ENCODE measurements around the gene VPS52.
"Not testable (repeated sequence)": the region's sequence is repeated elsewhere in the genome, so short reads cannot be mapped to it uniquely, and the experiment has no call there.

The VPS52 gene

DNA sequence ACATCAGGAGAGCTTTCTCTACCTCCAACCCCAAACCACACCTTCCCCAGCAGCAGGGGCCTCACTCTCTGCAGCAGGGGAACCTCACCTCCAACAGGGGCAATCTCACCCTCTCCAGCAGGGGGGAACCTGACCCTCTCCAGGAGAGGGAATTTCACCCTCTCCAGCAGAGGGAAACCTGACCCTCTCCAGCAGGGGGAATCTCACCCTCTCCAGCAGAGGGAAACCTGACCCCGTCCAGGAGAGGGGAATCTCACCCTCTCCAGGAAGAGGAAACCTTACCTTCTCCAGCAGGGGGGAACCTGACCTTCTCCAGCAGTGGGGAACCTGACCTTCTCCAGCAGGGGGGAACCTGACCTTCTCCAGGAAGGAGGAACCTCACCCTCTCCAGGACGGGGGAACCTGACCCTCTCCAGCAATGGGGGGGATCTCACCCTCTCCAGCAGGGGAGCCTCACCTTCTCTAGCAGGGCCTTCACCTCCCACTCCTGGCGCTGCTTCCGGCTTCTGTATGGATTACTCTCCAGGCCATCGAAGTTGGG lies 8.4 kb upstream of the VPS52 start:
- peaks cover 24% of the 10 kb centered on the region for H3K4me1 Mint-ChIP-seq
- H3K9me3 Mint-ChIP-seq = no peaks in the 10 kb centered on the region
- H3K36me3 Mint-ChIP-seq = peaks cover 2% of the 10 kb centered on the region
- ATAC-seq (ENCODE audit: low read depth) = no peak
- no peak for DNase-seq (ENCODE audit: low spot score in 2 of 2)
- H3K27ac Mint-ChIP-seq = no peak overlapping the region
- no peak overlapping the region for H3K4me3 Mint-ChIP-seq
- H3K27me3 Mint-ChIP-seq = no peaks in the 10 kb centered on the region

DNA sequence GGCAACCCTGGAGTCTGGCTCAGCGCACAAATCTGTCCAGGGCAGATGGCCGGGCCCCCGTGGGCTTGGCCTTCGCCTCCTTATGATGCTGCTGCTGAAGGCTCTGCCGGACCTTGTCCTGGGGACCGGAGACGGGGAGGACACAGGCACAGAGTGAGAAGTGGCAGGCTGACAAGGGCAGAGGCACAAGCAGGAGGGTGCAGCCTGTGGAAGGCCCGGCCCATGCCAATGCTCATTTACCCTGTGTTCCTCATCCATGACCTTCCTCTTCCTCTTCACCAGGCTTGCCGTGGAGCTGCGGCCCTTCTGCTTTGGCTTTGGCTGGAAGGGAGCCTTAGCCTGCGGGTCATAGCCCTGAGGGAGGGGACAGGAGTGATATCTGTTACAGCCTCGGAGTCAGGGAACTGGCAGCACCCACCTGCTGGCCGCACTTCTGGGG lies 7.6 kb upstream of the VPS52 start:
- H3K4me1 Mint-ChIP-seq = peaks cover 31% of the 10 kb centered on the region
- peaks cover 9% of the 10 kb centered on the region for H3K36me3 Mint-ChIP-seq
- no peak overlapping the region for H3K4me3 Mint-ChIP-seq
- H3K27me3 Mint-ChIP-seq = no peaks in the 10 kb centered on the region
- DNase-seq (ENCODE audit: low spot score in 2 of 2) (no peak), ATAC-seq (ENCODE audit: low read depth) (no peak)
- H3K9me3 Mint-ChIP-seq = no peaks in the 10 kb centered on the region
- no peak overlapping the region for H3K27ac Mint-ChIP-seq

- Mint-ChIP-seq H3K4me3 (peak overlapping the region; percentile 93), H3K36me3 (peaks cover 12% of the 10 kb centered on the region)
- ATAC-seq (ENCODE audit: low read depth) = no peak
These were observed 7.1 kb upstream of the VPS52 start for GRCh38 chr6:33278810-33279209.

GRCh38 chr6:33278392-33278741 lies 6.7 kb upstream of the VPS52 start:
- Mint-ChIP-seq H3K27me3 (no peaks in the 10 kb centered on the region), H3K4me1 (peaks cover 35% of the 10 kb centered on the region), H3K9me3 (no peaks in the 10 kb centered on the region), H3K27ac (no peak overlapping the region), H3K36me3 (peaks cover 12% of the 10 kb centered on the region), H3K4me3 (peak overlapping the region; percentile 93)
- no peak for DNase-seq (ENCODE audit: low spot score in 2 of 2)
- no peak for ATAC-seq (ENCODE audit: low read depth)

More at GRCh38 chr6:33278810-33279209, 7.1 kb upstream of the VPS52 start:
- H3K27me3 Mint-ChIP-seq = no peaks in the 10 kb centered on the region
- no peak overlapping the region for H3K27ac Mint-ChIP-seq
- peaks cover 34% of the 10 kb centered on the region for H3K4me1 Mint-ChIP-seq
- DNase-seq (ENCODE audit: low spot score in 2 of 2) = no peak
- no peaks in the 10 kb centered on the region for H3K9me3 Mint-ChIP-seq

DNA sequence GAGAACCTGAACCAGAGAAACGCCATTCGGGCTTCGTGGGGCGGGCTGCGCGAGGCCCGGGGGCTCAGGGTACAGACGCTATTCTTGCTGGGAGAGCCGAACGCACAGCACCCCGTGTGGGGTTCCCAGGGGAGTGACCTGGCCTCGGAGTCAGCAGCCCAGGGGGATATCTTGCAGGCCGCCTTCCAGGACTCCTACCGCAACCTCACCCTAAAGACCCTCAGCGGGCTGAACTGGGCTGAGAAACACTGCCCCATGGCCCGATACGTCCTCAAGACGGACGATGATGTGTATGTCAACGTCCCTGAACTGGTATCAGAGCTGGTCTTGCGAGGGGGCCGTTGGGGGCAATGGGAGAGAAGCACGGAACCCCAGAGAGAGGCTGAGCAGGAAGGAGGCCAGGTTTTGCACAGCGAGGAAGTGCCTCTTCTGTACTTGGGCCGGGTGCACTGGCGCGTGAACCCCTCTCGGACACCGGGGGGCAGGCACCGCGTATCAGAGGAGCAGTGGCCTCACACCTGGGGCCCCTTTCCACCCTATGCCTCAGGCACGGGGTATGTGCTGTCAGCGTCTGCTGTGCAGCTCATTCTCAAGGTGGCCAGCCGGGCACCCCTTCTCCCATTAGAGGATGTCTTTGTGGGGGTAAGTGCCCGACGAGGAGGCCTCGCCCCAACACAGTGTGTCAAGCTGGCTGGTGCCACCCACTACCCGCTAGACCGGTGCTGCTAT lies 6.2 kb upstream of the VPS52 start:
- DNase-seq (ENCODE audit: low spot score in 2 of 2) (peak in 1 of 2 donors; percentile 47), ATAC-seq (ENCODE audit: low read depth) (peak; percentile 25)
- Mint-ChIP-seq H3K36me3 (peaks cover 14% of the 10 kb centered on the region), H3K27me3 (no peaks in the 10 kb centered on the region), H3K9me3 (no peaks in the 10 kb centered on the region), H3K4me3 (peak overlapping the region; percentile 93), H3K27ac (peak overlapping the region; percentile 90), H3K4me1 (peaks cover 40% of the 10 kb centered on the region)

DNA sequence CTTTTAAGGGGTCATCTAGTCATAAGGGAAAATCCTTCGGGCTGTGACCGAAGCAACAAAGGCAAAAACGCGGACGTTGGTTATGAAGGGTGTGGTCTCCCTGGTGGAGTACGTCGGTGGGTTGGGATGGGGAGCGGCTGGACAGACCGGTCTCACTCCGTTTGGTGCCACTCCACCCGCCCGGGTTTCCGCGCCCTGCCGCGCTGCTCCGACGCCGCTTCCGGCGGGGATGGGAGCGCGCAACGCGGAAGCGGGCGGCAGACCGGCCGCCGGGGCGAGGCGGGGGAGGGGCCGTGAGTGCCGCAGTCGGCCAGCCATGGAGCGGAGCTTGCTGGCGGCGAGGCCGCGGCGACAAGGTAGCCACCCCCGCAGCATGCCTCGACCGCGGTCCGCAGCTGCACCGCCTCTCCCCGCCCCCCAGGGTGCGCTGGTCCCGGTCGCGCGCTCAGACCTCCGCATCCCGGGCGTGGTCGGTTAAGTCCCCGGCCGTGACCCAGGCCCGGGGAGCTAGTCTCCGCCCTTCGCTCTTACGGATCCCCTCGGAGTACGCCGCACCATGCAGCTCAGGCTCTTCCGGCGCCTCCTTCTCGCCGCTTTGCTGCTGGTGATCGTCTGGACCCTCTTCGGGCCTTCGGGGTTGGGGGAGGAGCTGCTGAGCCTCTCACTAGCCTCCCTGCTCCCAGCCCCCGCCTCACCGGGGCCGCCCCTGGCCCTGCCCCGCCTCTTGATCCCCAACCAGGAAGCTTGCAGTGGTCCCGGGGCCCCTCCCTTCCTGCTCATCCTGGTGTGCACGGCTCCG lies 5.4 kb upstream of the VPS52 start, which contains the start of gene B3GALT4:
B3GALT4 (plus strand) TSS at position 260 of the 799 bp plus-strand sequence; CDS start at position 557, 297 bp downstream.
- Mint-ChIP-seq H3K27ac (peak within 1 kb of the TSS; percentile 90), H3K4me1 (peaks cover 46% of the 10 kb centered on the region), H3K4me3 (peak within 1 kb of the TSS; percentile 93), H3K36me3 (peaks cover 13% of the 10 kb centered on the region), H3K9me3 (no peaks in the 10 kb centered on the region), H3K27me3 (no peaks in the 10 kb centered on the region)
- peak; percentile 70 to 79 for DNase-seq (ENCODE audit: low spot score in 2 of 2)
- ATAC-seq (ENCODE audit: low read depth) = peak; percentile 73

DNA sequence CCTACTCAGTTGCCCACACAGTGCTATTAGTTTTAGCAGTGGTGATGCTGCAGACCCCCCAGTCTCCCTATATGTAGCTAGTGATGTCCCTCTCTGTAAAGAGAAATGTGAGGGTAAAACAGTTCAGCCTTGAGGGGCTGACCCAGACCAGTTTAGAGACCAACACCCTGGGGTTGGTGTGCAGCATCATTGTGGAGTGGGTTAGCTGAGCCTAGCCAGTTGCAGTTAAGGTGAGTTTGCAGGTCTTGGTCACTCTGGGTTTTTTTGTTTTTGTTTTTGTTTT lies 4.8 kb upstream of the VPS52 start:
- no peak for DNase-seq (ENCODE audit: low spot score in 2 of 2)
- Mint-ChIP-seq H3K9me3 (no peaks in the 10 kb centered on the region), H3K4me1 (peaks cover 46% of the 10 kb centered on the region), H3K4me3 (peak overlapping the region; percentile 88), H3K27ac (peak overlapping the region; percentile 90), H3K27me3 (no peaks in the 10 kb centered on the region), H3K36me3 (peaks cover 13% of the 10 kb centered on the region)
- ATAC-seq (ENCODE audit: low read depth) = no peak

GRCh38 chr6:33275795-33276580 lies 4.3 kb upstream of the VPS52 start:
- not testable (repeated sequence) for H3K27me3 Mint-ChIP-seq; ATAC-seq (ENCODE audit: low read depth); H3K9me3 Mint-ChIP-seq; DNase-seq (ENCODE audit: low spot score in 2 of 2)
- H3K4me3 Mint-ChIP-seq = peak overlapping the region; percentile 88
- H3K36me3 Mint-ChIP-seq = peaks cover 13% of the 10 kb centered on the region
- peaks cover 42% of the 10 kb centered on the region for H3K4me1 Mint-ChIP-seq
- H3K27ac Mint-ChIP-seq = peak overlapping the region; percentile 90

DNA sequence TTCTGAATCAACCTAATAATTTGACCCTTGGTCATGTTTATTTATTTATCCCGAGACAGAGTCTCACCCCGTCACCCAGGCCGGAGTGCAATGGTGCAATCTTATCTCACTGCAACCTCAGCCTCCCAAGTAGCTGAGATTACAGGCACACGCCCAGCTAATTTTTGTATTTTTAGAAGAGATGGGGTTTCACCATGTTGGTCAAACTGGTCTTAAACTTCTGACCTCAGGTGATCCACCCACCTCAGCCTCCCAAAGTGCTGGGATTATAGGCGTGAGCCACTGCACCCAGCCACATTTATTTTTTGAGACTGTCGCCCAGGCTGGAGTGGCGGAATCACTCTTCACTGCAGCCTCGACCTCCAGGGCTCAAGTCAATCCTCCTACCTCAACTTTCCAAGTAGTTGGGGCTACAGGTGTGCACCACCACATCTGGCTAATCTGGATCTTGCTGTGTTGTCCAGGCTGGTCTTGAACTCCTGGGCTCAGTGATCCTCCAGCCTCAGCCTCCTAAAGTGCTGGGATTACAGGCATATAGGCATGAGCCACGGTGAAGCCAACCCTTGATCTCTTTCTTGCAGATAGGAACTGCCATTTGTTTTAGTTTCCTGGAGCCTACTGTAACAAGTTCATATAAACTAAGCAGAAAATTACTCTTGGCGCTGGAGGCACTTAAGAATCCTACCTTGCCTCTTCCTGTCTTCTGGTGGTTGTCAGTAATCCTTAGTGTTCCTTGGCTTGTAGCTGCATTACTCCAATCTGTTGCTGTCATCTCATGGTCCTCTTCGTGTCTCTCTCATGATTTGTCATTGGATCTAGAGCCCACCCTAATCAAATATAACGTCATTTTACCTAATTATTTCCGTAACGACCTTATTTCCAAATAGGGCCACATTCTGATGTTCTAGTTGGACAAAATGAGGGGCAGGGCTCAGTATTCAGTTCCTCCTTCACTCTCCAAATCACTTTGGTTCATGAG lies 2.5 kb upstream of the VPS52 start:
- peaks cover 13% of the 10 kb centered on the region for H3K36me3 Mint-ChIP-seq
- no peak for DNase-seq (ENCODE audit: low spot score in 2 of 2)
- ATAC-seq (ENCODE audit: low read depth) = no peak
- H3K27me3 Mint-ChIP-seq = no peaks in the 10 kb centered on the region
- H3K9me3 Mint-ChIP-seq = no peaks in the 10 kb centered on the region
- H3K4me3 Mint-ChIP-seq = peak overlapping the region; percentile 98
- H3K27ac Mint-ChIP-seq = peak overlapping the region; percentile 97
- peaks cover 48% of the 10 kb centered on the region for H3K4me1 Mint-ChIP-seq

DNA sequence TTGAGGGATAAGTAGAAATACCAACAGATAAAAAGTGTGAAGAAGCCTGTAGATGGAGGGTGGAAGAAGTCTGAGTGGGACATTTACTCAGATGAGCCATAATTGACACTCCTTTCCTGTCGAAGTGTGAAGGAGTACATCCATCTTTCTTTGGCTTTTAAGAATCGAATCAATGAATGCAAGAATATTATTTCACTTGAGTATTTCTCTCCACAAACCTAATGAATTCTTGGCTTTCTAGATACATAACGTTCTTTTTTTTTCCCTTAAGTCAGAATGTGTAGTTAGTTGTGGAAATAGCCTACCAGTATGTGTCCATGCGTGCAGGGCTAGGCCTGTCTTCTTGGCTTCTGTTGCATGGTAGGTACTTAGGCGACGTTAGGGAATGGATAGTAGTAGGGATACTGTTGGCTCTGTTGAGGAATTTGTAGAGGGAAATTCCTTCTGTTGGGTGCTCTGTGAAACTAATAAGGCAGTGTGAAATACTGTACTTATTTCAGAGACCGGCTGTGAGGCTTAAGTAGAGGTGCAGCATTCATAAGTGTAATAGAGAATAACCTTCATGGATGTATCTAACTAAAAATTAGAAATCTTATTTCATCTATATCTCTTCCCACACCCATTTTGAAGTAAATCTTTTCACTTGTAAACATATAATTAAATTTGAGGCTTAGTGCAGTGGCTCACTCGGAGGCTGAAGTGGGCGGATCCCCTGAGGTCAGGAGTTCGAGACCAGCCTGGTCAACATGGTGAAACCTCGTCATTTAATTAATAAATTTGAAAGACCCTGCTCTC lies 1.6 kb upstream of the VPS52 start:
- H3K27me3 Mint-ChIP-seq = no peaks in the 10 kb centered on the region
- H3K9me3 Mint-ChIP-seq = no peaks in the 10 kb centered on the region
- H3K36me3 Mint-ChIP-seq = peaks cover 16% of the 10 kb centered on the region
- peak overlapping the region; percentile 97 for H3K27ac Mint-ChIP-seq
- DNase-seq (ENCODE audit: low spot score in 2 of 2) (no peak), ATAC-seq (ENCODE audit: low read depth) (no peak)
- H3K4me1 Mint-ChIP-seq = peaks cover 44% of the 10 kb centered on the region
- H3K4me3 Mint-ChIP-seq = peak overlapping the region; percentile 98

DNA sequence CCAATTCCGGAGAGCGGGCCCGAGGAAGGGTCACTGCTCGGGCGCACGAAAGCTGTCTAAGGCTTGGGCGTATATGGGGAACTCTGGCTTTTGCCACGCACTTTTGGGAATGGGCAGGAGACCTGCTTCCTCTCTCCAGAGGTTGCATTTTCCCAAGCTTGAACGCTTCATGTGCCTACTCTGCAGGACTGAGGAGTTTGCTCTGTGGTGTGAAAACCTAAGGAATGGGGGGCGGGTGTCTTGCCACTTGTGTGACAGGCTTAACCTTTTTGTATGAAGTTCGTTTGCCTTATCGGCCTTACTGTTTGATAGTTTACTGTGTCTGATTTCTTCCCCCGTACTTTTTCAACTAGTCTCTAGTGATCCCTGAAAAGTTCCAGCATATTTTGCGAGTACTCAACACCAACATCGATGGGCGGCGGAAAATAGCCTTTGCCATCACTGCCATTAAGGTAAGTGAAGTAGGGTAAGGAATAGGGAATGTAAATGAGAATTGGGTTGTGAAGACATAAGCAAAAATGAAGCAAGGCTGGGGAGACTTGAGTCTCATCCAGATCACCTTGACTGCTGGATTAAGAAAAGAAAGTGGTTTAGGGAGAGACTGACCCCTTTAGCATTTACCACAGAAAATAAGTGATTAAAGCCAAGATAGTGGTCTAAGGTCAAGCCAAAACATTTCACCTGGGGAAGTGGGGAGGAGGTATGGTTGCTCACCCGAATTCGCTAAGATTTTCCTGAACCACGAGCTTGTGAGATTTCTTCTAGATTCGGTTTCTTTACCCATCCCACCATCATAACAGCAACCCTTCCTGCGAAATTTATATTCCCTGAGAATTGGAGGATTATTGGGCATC lies 826 bp upstream of the VPS52 start:
- Mint-ChIP-seq H3K4me3 (peak overlapping the region; percentile 98), H3K27ac (peak overlapping the region; percentile 97), H3K36me3 (peaks cover 23% of the 10 kb centered on the region), H3K4me1 (peaks cover 38% of the 10 kb centered on the region), H3K9me3 (no peaks in the 10 kb centered on the region), H3K27me3 (no peaks in the 10 kb centered on the region)
- ATAC-seq (ENCODE audit: low read depth) = peak; percentile 1
- no peak for DNase-seq (ENCODE audit: low spot score in 2 of 2)

DNA sequence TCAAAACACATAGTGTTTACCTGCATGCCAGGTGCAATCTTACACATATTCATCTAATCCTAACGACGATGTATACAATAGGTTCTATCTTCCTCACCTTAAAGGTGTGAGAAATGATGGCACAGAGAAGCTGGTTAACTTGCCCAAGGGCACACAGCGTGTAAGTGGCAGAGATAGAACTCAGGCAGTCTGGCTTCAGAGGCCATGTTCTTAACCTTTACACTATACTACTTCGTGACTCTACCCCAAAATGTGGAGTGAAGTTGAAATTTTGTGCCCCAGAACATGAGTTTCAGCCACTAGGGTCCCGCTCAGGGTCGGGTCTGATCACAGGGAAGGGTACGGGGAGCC lies 584 bp downstream of the VPS52 start:
- DNase-seq (ENCODE audit: low spot score in 2 of 2) = no peak
- Mint-ChIP-seq H3K4me3 (peak overlapping the region; percentile 98), H3K27me3 (no peaks in the 10 kb centered on the region), H3K4me1 (peaks cover 31% of the 10 kb centered on the region), H3K27ac (peak overlapping the region; percentile 97), H3K36me3 (peaks cover 30% of the 10 kb centered on the region), H3K9me3 (no peaks in the 10 kb centered on the region)
- peak; percentile 25 for ATAC-seq (ENCODE audit: low read depth)
